Fibroblast of lung (primary cell): Measurements from ENCODE around the gene STK4. TPM values are rescaled to one million over a fixed set of nuclear protein-coding genes. Genes with fewer than 3 reads are reported as not detected.

Source experiments
- DNase-seq, 2 donors: peaks; one replicate each; pipeline versions ENCODE4 v3.0.0 to v3.0.0-alpha.2; 2010; ENCODE audit warnings: low read depth in 2 of 2
- H2AFZ ChIP-seq: 2 replicates; pipeline ENCODE4 v1.5.1; 2012; ENCODE audit warnings: low read length, control low read depth, inconsistent platforms
- H3K27ac ChIP-seq: 2 replicates; pipeline ENCODE4 v1.5.1; 2011; ENCODE audit warnings: low read length, control low read depth; ENCODE audit not compliant: insufficient read depth
- H3K27me3 ChIP-seq: 2 replicates; pipeline ENCODE4 v1.5.1; 2011; ENCODE audit warnings: mild to moderate bottlenecking, low read length; ENCODE audit not compliant: control insufficient read depth, insufficient read depth
- H3K36me3 ChIP-seq: 2 replicates; pipeline ENCODE4 v1.5.1; 2011; ENCODE audit warnings: low read length; ENCODE audit not compliant: control insufficient read depth, insufficient read depth
- H3K4me1 ChIP-seq: 2 replicates; pipeline ENCODE4 v1.5.1; 2011; ENCODE audit warnings: low read length; ENCODE audit not compliant: control insufficient read depth, insufficient read depth; ENCODE audit errors: extremely low read depth
- H3K4me2 ChIP-seq: 2 replicates; pipeline ENCODE4 v1.5.1; 2011; ENCODE audit warnings: low read length, control low read depth; ENCODE audit not compliant: insufficient read depth; ENCODE audit errors: extremely low read depth
- H3K4me3 ChIP-seq, 4 experiments: fragments of 200-600 bp in 1 of 4; sonication (generic) in 1 of 4; replicated peaks in 1 of 4; 2 replicates each; pipeline ENCODE4 v1.5.1; 2011 to 2016; ENCODE audit warnings: low read length in 4 of 4, low read depth in 3 of 4, mild to moderate bottlenecking in 3 of 4, control low read depth in 2 of 4, inconsistent platforms in 1 of 4, mixed read lengths in 1 of 4; ENCODE audit not compliant: insufficient read depth in 1 of 4; ENCODE audit errors: control extremely low read depth in 1 of 4
- H3K79me2 ChIP-seq: 2 replicates; pipeline ENCODE4 v1.5.1; 2012; ENCODE audit warnings: mild to moderate bottlenecking, low read length, inconsistent platforms; ENCODE audit not compliant: control insufficient read depth, insufficient read depth
- H3K9ac ChIP-seq: 2 replicates; pipeline ENCODE4 v1.5.1; 2011; ENCODE audit warnings: mild to moderate bottlenecking, low read length, control low read depth; ENCODE audit not compliant: insufficient read depth
- H3K9me3 ChIP-seq: 2 replicates; pipeline ENCODE4 v1.5.1; 2012; ENCODE audit warnings: low read depth, low read length; ENCODE audit not compliant: control insufficient read depth, insufficient read depth
- H4K20me1 ChIP-seq: 2 replicates; pipeline ENCODE4 v1.5.1; 2011; ENCODE audit warnings: low read length; ENCODE audit not compliant: control insufficient read depth, insufficient read depth; ENCODE audit errors: extremely low read depth
- CTCF ChIP-seq, 2 donors: IDR thresholded peaks in 1 of 2; conservative IDR thresholded peaks in 1 of 2; 1 replicate in 1 of 2; 2 replicates in 1 of 2; pipeline ENCODE4 v1.5.1; 2011 to 2012; ENCODE audit warnings: low read length in 2 of 2, control low read depth in 1 of 2, inconsistent platforms in 1 of 2, low read depth in 1 of 2, mild to moderate bottlenecking in 1 of 2
- EZH2 ChIP-seq: IDR thresholded peaks from 2 replicates; pipeline ENCODE4 v1.5.1; 2012; ENCODE audit warnings: low read length, control low read depth, mild to moderate bottlenecking; ENCODE audit errors: missing control alignments
- polyA plus RNA-seq, 2 donors: library from polyadenylated mRNA; depleted of rRNA in 1 of 2; stranded (reverse) in 1 of 2; unstranded in 1 of 2; fragments of >200 nt; gene quantifications; 2 replicates each; pipeline ENCODE4 v1.2.1, GENCODE V29; 2011 to 2012; ENCODE audit warnings: missing spikeins in 1 of 2
- total RNA-seq: library from RNA; depleted of rRNA; stranded (reverse); fragments of >200 nt; gene quantifications from 2 replicates; pipeline ENCODE4 v1.2.1, GENCODE V29; 2014

STK4 gene
- total and polyA plus RNA-seq, 2 donors (not counting 1 experiment from before 2014, with no cell fraction given), result 19.0 to 31.7 TPM

- no peak overlapping the region for H2AFZ ChIP-seq
- H3K9ac ChIP-seq, result no peak overlapping the region
- no peaks in the 10 kb centered on the region for H4K20me1 ChIP-seq
- peaks cover 7% of the 10 kb centered on the region for H3K36me3 ChIP-seq
- no peak for DNase-seq
- H3K4me2 ChIP-seq, result no peak overlapping the region
- H3K27ac ChIP-seq, result no peak overlapping the region
- H3K79me2 ChIP-seq, result no peaks in the 10 kb centered on the region
- no peak overlapping the region for H3K4me3 ChIP-seq
- no peak for TF ChIP-seq CTCF (conservative IDR thresholded peaks at IDR 0.05 in 1 of 2, IDR thresholded peaks at IDR 0.05 in 1 of 2; ENCODE audit: low read depth in 1 of 2, low read length in 2 of 2)
- no peak for TF ChIP-seq EZH2
- no peaks in the 10 kb centered on the region for H3K9me3 ChIP-seq
- no peaks in the 10 kb centered on the region for H3K27me3 ChIP-seq
- H3K4me1 ChIP-seq, result no peaks in the 10 kb centered on the region
Measured at GRCh38 chr20:44931911-44932310, 34.4 kb upstream of the STK4 start.

- Histone ChIP-seq H4K20me1 (no peaks in the 10 kb centered on the region), H3K36me3 (peaks cover 7% of the 10 kb centered on the region), H3K27ac (no peak overlapping the region), H3K4me3 (no peak overlapping the region), H3K27me3 (no peaks in the 10 kb centered on the region), H3K4me2 (no peak overlapping the region), H3K9ac (no peak overlapping the region), H2AFZ (no peak overlapping the region), H3K79me2 (no peaks in the 10 kb centered on the region), H3K4me1 (no peaks in the 10 kb centered on the region), H3K9me3 (no peaks in the 10 kb centered on the region)
- TF ChIP-seq CTCF (conservative IDR thresholded peaks at IDR 0.05 in 1 of 2, IDR thresholded peaks at IDR 0.05 in 1 of 2; ENCODE audit: low read depth in 1 of 2, low read length in 2 of 2), result no peak
- no peak for DNase-seq
Measured at GRCh38 chr20:44932916-44933315, 33.4 kb upstream of the STK4 start.

- Histone ChIP-seq H3K79me2 (no peaks in the 10 kb centered on the region), H3K4me2 (no peak overlapping the region), H3K27ac (no peak overlapping the region), H3K27me3 (no peaks in the 10 kb centered on the region), H3K9ac (no peak overlapping the region), H3K4me1 (no peaks in the 10 kb centered on the region), H3K4me3 (no peak overlapping the region), H4K20me1 (no peaks in the 10 kb centered on the region), H2AFZ (no peak overlapping the region), H3K9me3 (no peaks in the 10 kb centered on the region), H3K36me3 (peaks cover 9% of the 10 kb centered on the region)
- DNase-seq, result no peak
- no peak for TF ChIP-seq CTCF (conservative IDR thresholded peaks at IDR 0.05 in 1 of 2, IDR thresholded peaks at IDR 0.05 in 1 of 2; ENCODE audit: low read depth in 1 of 2, low read length in 2 of 2)
- no peak for TF ChIP-seq EZH2
Measured at GRCh38 chr20:44936510-44936909, 29.8 kb upstream of the STK4 start.
